ENCODE results near the gene PTPRN2. TPM values are rescaled to one million over a fixed set of nuclear protein-coding genes. Genes with fewer than 3 reads are reported as not detected.
A peak's percentile ranks its signal among the peaks of the same experiment; 100 is the strongest.
"Not testable (repeated sequence)": the region's sequence is repeated elsewhere in the genome, so short reads cannot be mapped to it uniquely, and the experiment has no call there.

The PTPRN2 gene
- total RNA-seq, 1 donor from 2014 or later, result 3.1 TPM

GRCh38 chr7:158398750-158399149, 188.9 kb downstream of the PTPRN2 start:
- DNase-seq, result no peak

DNA sequence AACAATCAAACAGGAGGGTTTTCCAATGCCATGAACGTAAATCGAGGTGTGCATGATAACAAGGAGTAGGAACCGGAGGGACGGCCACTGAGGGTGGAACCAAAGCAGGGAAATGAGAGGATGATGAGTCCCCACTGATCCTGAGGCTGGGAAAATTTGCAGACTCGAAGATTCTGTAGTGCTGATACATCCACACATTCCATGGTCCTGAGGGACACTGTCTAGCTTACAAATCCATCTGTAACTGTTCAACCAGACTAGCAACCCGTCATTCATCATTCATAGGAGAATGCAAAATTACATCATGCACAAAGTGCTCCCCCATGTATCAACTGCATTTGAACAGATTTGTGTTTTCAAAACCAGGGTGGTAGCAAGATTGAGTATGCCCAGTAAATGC, 189.7 kb downstream of the PTPRN2 start:
- no peak for DNase-seq

DNA sequence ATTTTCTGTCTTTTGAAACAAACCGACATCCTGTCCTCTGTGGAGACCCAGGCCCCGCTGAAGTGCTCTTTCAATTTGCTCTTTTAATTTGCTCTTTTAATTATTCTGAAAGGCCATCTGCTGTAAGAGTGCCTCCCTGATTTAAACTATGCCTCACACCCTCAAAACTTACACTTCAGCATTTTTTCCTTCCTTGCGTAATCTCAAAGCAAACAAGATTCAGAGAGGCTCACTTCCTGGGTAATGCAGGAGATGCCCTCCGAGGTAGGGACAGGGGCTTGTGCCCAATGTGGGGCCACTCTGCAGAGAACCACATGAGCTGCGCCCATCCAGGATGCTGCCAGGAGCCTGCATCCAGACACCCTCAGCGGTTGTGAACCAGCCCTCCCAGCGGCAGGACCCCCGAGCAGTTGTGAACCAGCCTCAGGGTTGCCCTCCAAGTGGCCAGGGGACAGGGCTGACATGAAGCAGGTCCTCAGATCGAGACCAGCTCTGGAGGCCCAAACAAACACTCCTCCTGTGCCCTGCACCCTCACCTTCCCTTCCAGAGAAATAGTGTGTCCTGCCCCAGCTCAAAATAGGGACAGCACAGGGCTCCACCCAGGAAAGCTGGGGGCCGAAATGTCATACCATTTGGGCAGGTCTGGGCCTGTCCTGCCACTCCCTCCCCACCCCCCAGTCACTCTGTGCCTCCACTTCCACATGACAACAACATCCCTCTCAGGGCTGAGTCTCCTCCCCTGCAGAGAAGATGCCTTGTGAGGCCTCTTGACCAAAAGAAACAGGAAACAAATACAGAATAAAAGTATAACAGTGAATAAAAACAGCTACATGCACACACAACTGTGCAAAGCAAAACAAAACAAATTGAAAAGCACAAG, 190.4 kb downstream of the PTPRN2 start:
- DNase-seq, result peak; percentile 31

DNA sequence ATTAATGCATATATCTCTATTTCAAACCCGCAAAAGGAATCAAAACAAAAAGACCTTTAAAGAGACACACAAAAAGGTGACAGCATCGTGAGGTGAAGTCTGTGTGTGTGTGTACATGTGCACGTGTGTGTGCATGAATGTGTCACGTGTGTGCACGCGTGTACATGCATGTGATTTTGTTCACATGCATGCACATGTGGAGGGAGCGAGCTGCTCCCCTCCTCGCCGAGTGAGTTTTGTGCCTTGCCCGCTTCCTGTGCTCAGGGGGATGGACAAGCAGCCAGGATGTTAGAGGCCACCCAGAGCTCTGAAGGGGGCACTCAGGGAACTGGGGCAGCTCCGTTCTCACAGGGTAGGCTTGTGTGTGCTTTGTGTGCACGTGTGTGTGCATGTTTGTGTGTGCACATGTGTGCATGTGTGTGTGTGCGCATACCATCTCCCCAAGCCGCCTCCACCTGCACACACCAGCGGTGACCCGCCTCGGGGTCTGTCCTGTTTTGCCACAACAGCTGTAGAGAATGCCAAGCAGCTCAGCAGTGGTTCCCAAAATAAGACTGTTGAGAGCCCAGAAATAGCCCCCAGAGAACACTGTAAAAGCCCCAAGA, 191.2 kb downstream of the PTPRN2 start:
- peak; percentile 31 for DNase-seq

DNA sequence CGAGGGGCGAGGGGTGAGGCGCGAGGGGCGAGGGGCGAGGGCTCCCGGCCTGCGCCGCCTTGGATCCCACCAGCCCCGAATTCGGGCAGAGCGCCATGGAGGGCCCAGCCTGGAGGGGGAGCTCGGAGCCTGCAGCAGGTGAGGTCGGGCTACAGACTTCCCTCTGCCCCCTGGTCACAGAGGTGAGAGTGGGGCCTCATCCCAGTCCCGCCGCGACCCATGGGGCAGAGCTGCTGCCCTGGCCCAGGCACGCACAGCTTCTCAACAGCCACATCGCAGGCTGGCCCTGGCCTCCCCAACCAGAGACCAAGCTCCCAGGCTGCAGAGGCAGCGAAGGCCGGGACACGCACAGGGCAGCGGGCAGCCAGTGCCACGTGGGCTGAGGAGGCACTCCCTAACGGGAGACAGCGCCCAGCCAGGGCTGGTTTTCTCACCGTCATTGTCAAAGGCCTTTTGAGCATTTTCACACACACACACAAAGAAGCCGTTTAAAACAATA, 191.8 kb downstream of the PTPRN2 start:
- no peak for DNase-seq

GRCh38 chr7:158395349-158395748, 192.3 kb downstream of the PTPRN2 start:
- DNase-seq, result no peak

- peak; percentile 24 for DNase-seq
Observed at GRCh38 chr7:158394936-158395335, 192.7 kb downstream of the PTPRN2 start.

- DNase-seq, result no peak
Observed at GRCh38 chr7:158393926-158394625, 193.5 kb downstream of the PTPRN2 start.

DNA sequence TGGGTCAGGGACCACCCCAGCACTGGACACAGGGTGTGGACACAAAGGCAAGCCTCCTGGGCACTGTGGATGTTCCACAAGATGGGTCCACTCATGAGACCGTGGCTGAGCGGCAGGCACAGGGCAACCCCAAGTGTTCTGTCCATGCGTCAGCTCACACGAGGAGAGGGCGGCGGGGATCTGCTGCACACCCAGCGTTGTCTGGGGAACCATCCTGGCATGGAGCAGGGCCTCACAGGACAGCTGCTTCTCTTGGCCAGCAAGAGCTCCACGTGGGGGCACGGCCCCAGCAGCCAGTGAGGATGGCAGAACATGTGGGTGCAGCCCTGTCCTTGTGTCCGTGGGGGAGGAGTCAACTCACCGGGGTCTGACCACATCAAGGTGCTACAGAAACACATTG, 195.4 kb downstream of the PTPRN2 start:
- no peak for DNase-seq

DNA sequence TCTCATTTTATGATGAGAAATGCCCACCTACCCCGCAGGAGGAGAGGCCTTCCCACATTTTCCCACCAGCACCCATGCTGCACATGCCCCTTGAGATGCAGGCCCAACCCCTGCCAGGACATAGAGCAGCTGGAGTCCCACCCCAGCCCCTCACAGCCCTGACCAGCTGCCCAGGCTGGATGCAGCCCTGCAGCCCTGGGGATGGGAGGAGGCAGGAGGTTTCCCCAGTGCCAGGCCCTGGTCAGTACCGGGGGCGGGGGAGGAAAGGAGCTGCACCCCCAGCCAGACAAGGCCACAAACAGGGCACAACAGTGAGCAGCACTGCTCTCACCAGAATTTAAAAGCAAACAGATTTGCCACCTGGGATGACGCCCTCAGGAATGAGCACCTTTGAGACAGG, 196.1 kb downstream of the PTPRN2 start:
- DNase-seq, result no peak

- no peak for DNase-seq
Observed at GRCh38 chr7:158391141-158391540, 196.5 kb downstream of the PTPRN2 start.

DNA sequence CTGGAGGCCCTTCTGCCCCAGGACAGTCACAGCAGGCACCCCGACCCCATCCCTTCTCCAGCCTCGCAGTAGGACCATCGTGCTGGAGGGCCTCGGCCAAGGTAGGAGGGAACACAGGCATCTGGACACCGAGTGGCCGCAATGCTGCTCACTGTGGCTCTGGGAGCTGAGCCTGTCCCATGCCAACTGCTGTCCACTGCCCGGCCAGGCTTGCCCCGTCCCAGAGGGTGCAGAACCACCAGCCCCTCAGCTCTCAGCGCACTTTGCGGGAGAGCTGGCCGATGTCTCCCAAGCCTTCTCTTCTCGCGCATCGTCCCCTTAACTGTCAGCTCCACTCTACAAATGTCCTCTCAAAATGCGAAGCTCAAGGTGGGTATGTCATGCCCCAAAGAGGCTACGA, 197.2 kb downstream of the PTPRN2 start:
- DNase-seq, result no peak

DNA sequence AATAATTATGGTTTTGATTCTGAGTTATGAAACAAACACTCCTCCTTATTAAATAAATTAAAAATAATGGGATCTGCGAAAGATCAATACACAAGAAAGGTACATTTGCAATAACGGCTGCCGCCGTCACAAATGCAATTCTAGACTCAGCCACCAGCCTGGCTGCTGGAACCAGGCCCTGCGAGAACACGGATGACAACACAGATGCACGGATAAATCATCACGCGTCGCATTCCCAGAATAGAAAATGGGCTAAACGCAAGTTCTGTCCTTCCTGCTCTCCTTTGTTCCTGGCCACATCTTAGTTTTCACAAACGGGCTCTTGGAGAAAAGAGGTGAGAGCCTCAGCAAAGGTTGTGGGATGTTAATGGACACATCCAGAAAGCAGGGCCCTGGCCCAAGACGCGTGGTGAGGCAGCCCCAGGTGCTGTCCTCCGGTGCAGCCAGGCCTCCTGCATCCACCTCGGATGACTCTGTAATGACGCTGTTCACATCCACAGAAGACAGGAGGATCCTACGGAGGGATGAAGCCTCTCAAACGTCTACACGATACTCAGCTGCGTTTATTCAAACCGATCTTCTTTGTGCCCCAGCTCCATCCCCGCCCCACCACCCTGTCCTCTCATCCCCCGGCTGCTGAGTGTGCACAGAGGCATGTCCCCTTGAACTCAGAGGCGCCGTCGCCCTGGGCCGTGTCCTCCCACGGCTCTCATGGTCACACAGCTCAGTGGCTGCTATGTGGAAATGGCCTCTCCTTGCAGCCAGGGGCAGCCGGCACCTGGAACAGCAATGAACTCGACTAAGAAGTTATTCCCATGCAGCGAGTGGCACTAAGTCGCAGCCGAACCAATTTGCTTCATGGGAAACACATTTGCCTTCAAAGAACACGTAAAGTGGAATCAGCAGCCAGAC, 197.9 kb downstream of the PTPRN2 start:
- DNase-seq, result no peak

GRCh38 chr7:158388928-158389327, 198.7 kb downstream of the PTPRN2 start:
- DNase-seq, result no peak

DNA sequence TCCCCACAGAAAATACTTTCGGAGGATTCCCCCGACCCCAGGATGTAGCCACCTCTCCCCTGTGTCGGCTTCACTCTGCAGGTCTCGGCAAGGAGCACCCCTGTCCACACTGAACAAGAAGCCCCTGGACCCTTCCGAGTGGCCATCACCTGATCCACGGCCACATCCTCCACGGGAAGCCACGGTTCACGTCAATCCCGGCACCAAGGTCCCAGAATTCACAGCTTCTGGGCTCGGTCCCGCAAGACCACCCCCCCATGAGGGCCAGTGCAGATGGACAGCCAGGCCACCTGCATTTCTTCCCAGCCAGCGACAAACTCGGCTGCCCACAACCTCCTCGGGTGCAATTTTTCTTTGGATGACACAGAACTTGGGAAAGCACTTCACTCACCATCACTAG, 199.6 kb downstream of the PTPRN2 start:
- no peak for DNase-seq

- peak; percentile 48 for DNase-seq
Observed at GRCh38 chr7:158387546-158387891, 200.1 kb downstream of the PTPRN2 start.

- no peak for DNase-seq
Observed at GRCh38 chr7:158386866-158387545, 200.6 kb downstream of the PTPRN2 start.

- DNase-seq, result no peak
Observed at GRCh38 chr7:158386355-158386618, 201.3 kb downstream of the PTPRN2 start.

GRCh38 chr7:158385496-158386354, 201.9 kb downstream of the PTPRN2 start:
- not testable (repeated sequence) for DNase-seq

GRCh38 chr7:158384746-158385145, 202.9 kb downstream of the PTPRN2 start:
- DNase-seq, result no peak

DNA sequence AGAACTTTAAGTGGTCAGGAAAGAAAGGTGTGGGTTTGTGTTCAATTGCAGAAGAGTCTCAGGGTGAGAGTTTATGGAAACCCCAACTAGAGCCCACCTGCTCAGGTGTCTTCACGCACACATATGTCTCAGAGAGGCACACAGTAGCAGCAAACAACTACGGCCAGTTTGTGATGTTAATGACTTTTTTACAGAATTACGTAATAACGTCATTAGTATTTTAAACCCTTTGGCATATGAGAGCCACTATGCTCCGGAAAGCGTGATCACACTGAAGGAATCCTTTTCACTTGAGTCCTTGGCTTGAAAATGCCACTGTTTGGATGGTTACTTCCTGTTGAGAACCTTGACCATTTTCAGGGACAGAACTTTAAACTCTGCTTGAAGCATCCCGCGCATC, 204.0 kb downstream of the PTPRN2 start:
- DNase-seq, result no peak
